Measurements from ENCODE around the gene MDFI.

MDFI gene

GRCh38 chr6:41639809-41640371, 1.6 kb downstream of the MDFI start:
- no peak for DNase-seq (ENCODE audit: low read depth)
- no peak overlapping the region for H3K4me3 ChIP-seq (ENCODE audit: low read length)
- TF ChIP-seq CTCF (conservative IDR thresholded peaks at IDR 0.05; ENCODE audit: low read length), result no peak

- no peak for DNase-seq (ENCODE audit: low read depth)
- no peak overlapping the region for H3K4me3 ChIP-seq (ENCODE audit: low read length)
- no peak for TF ChIP-seq CTCF (conservative IDR thresholded peaks at IDR 0.05; ENCODE audit: low read length)
Observed at GRCh38 chr6:41640426-41640825, 2.2 kb downstream of the MDFI start.

GRCh38 chr6:41641352-41641925, 3.2 kb downstream of the MDFI start:
- no peak overlapping the region for H3K4me3 ChIP-seq (ENCODE audit: low read length)
- no peak for TF ChIP-seq CTCF (conservative IDR thresholded peaks at IDR 0.05; ENCODE audit: low read length)
- no peak for DNase-seq (ENCODE audit: low read depth)

GRCh38 chr6:41642090-41642959, 4.1 kb downstream of the MDFI start:
- no peak for TF ChIP-seq CTCF (conservative IDR thresholded peaks at IDR 0.05; ENCODE audit: low read length)
- DNase-seq (ENCODE audit: low read depth), result no peak
- no peak overlapping the region for H3K4me3 ChIP-seq (ENCODE audit: low read length)

- no peak for TF ChIP-seq CTCF (conservative IDR thresholded peaks at IDR 0.05; ENCODE audit: low read length)
- H3K4me3 ChIP-seq (ENCODE audit: low read length), result no peak overlapping the region
- DNase-seq (ENCODE audit: low read depth), result no peak
Observed at GRCh38 chr6:41642960-41643898, 5.0 kb downstream of the MDFI start.

GRCh38 chr6:41643899-41644269, 5.6 kb downstream of the MDFI start:
- no peak for TF ChIP-seq CTCF (conservative IDR thresholded peaks at IDR 0.05; ENCODE audit: low read length)
- DNase-seq (ENCODE audit: low read depth), result no peak
- H3K4me3 ChIP-seq (ENCODE audit: low read length), result no peak overlapping the region

All from AG10803 (cell line).